IMR-90 (cell line): ENCODE measurements around the gene THRB.
"Not testable (repeated sequence)": the region's sequence is repeated elsewhere in the genome, so short reads cannot be mapped to it uniquely, and the experiment has no call there.

Experiments
- CEBPB ChIP-seq: IDR thresholded peaks from 2 replicates; pipeline ENCODE4 v1.6.1; 2012; ENCODE audit warnings: low read depth, low read length, improper control_type of control experiment
- MAZ ChIP-seq: IDR thresholded peaks from 2 replicates; pipeline ENCODE4 v1.6.1; 2012; ENCODE audit warnings: low read depth, mild to moderate bottlenecking, low read length, improper control_type of control experiment, moderate library complexity, borderline replicate concordance
- POLR2A ChIP-seq: IDR thresholded peaks from 2 replicates; pipeline ENCODE4 v1.6.1; 2012; ENCODE audit warnings: mild to moderate bottlenecking, low read depth, low read length
- RAD21 ChIP-seq: IDR thresholded peaks from 2 replicates; pipeline ENCODE4 v1.6.1; 2012; ENCODE audit warnings: low read length, improper control_type of control experiment
- TF ChIP-seq, protein P1 (sequence below): conservative IDR thresholded peaks from 2 replicates; pipeline ENCODE4 v1.5.1; 2012; ENCODE audit warnings: mild to moderate bottlenecking, low read depth, low read length, improper control_type of control experiment
- TF ChIP-seq, protein P2 (sequence below): fragments of 150-350 bp; IDR thresholded peaks from 2 replicates; pipeline ENCODE4 v1.6.1; 2016; ENCODE audit warnings: low read depth, mild to moderate bottlenecking, low read length, moderate library complexity, borderline replicate concordance

DNA sequence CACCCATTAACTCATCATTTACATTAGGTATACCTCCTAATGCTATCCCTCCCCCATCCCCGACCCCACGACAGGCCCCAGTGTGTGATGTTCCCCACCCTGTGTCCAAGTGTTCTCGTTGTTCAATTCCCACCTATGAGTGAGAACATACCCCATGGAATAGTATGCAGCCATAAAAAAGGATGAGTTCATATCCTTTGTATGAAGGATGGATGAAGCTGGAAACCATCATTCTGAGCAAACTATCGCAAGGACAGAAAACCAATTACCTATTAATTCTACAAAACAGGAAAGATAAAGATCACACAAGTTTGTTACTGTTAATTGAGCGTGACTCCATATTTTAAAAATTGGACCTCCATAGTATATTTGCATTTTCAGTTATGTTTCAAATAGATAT is 81.0 kb downstream of the THRB start:
- not testable (repeated sequence) for TF ChIP-seq POLR2A, RAD21, CEBPB, MAZ
- TF ChIP-seq, protein P1, sequence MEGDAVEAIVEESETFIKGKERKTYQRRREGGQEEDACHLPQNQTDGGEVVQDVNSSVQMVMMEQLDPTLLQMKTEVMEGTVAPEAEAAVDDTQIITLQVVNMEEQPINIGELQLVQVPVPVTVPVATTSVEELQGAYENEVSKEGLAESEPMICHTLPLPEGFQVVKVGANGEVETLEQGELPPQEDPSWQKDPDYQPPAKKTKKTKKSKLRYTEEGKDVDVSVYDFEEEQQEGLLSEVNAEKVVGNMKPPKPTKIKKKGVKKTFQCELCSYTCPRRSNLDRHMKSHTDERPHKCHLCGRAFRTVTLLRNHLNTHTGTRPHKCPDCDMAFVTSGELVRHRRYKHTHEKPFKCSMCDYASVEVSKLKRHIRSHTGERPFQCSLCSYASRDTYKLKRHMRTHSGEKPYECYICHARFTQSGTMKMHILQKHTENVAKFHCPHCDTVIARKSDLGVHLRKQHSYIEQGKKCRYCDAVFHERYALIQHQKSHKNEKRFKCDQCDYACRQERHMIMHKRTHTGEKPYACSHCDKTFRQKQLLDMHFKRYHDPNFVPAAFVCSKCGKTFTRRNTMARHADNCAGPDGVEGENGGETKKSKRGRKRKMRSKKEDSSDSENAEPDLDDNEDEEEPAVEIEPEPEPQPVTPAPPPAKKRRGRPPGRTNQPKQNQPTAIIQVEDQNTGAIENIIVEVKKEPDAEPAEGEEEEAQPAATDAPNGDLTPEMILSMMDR, result not testable (repeated sequence)
- TF ChIP-seq, protein P2, sequence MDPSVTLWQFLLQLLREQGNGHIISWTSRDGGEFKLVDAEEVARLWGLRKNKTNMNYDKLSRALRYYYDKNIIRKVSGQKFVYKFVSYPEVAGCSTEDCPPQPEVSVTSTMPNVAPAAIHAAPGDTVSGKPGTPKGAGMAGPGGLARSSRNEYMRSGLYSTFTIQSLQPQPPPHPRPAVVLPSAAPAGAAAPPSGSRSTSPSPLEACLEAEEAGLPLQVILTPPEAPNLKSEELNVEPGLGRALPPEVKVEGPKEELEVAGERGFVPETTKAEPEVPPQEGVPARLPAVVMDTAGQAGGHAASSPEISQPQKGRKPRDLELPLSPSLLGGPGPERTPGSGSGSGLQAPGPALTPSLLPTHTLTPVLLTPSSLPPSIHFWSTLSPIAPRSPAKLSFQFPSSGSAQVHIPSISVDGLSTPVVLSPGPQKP, result not testable (repeated sequence)
